HEK293T (cell line): Measurements from ENCODE around the gene ATAT1.

ENCODE experiments used
- BHLHE40 ChIP-seq: fragments of 450-650 bp; IDR thresholded peaks from 2 replicates; pipeline ENCODE4 v1.6.1; 2016; ENCODE audit warnings: mild to moderate bottlenecking, moderate library complexity, borderline replicate concordance
- CTBP1 ChIP-seq: fragments of 450-650 bp; IDR thresholded peaks from 2 replicates; pipeline ENCODE4 v1.6.1; 2016; ENCODE audit warnings: borderline replicate concordance
- FOXA1 ChIP-seq: fragments of 450-650 bp; IDR thresholded peaks from 2 replicates; pipeline ENCODE4 v1.6.1; 2016; ENCODE audit warnings: mild to moderate bottlenecking
- HDGF ChIP-seq: fragments of 450-650 bp; IDR thresholded peaks from 2 replicates; pipeline ENCODE4 v1.6.1; 2017; ENCODE audit warnings: antibody characterized with exemption, borderline replicate concordance
- NFRKB ChIP-seq: fragments of 450-650 bp; IDR thresholded peaks from 2 replicates; pipeline ENCODE4 v1.6.1; 2016; ENCODE audit warnings: mild to moderate bottlenecking, moderate library complexity
- SP1 ChIP-seq: fragments of 450-650 bp; IDR thresholded peaks from 2 replicates; pipeline ENCODE4 v1.6.1; 2017

- no peak for TF ChIP-seq SP1
- TF ChIP-seq BHLHE40 = no peak
- no peak for TF ChIP-seq FOXA1
- TF ChIP-seq CTBP1 = no peak
- TF ChIP-seq HDGF = no peak
- TF ChIP-seq NFRKB = no peak
Observed at GRCh38 chr6:30684386-30685156, 57.9 kb downstream of the ATAT1 start.
